IPS-18a (cell line): Measurements from ENCODE around the gene RPS6KB2.
A peak's percentile ranks its signal among the peaks of the same experiment; 100 is the strongest.

Experiments used
- H3K27ac ChIP-seq: one replicate; pipeline ENCODE4 v1.5.1; 2013; ENCODE audit warnings: low read length
- H3K27me3 ChIP-seq: one replicate; pipeline ENCODE4 v1.6.1; 2013; ENCODE audit warnings: mild to moderate bottlenecking, low read length; ENCODE audit not compliant: control insufficient read depth, insufficient read depth
- H3K36me3 ChIP-seq: one replicate; pipeline ENCODE4 v1.6.1; 2013; ENCODE audit warnings: low read depth, low read length; ENCODE audit not compliant: control insufficient read depth
- H3K4me1 ChIP-seq: one replicate; pipeline ENCODE4 v1.6.1; 2013; ENCODE audit warnings: low read depth, low read length; ENCODE audit not compliant: control insufficient read depth
- H3K4me3 ChIP-seq: one replicate; pipeline ENCODE4 v1.5.1; 2013; ENCODE audit warnings: low read length
- H3K9ac ChIP-seq: one replicate; pipeline ENCODE4 v1.6.1; 2013; ENCODE audit warnings: mild to moderate bottlenecking, low read length, moderate library complexity
- H3K9me3 ChIP-seq: one replicate; pipeline ENCODE4 v1.6.1; 2013; ENCODE audit warnings: low read depth, low read length; ENCODE audit not compliant: control insufficient read depth

Gene RPS6KB2

DNA sequence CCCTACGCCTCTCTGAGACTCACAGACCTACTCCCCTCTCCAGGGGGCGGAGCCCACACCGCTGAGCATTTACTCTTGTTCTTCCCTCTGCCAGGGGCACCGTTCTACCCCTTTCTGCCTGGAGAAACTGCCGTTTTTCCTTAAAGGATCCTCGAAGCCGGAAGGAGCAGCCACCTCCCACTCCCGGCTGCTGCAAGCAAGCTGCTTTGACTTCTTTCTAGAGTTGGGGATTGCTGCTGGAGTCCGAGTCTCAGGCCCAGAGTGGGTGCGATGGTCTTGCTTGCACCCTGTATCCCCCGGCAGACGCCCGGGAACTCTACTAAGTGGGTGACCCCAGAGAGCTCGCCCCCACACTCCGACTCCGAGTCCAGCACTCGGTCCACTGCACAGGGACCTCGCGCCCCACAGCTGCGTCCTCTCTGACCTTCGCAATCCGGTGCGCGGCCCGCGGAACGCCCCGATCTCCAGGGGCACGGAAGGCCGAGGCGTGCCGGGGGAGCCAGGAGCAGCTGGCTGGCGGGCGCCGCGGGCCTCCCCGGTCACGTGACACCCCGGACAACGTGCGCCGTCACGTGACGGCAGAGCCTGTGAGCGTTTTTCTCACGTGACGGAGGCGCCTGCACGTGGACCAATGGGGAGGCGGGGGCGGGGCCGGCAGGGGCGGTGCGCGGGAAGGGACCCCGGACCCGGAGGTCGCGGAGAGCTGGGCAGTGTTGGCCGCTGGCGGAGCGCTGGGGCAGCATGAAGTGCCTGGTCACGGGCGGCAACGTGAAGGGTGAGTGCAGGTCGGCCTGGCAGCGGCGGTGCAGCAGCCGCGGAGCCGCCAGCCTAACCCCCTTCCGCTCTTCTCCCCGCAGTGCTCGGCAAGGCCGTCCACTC lies 36.8 kb upstream of the RPS6KB2 start, which contains the start of gene RAD9A:
Gene RAD9A, plus strand, starts transcription at position 683 of the 879 bp plus-strand sequence. Its CDS starts 59 bp downstream, at position 742.
- Histone ChIP-seq H3K36me3 (peaks cover 3% of the 10 kb centered on the region), H3K27me3 (peaks cover 5% of the 10 kb centered on the region), H3K4me1 (no peaks in the 10 kb centered on the region), H3K27ac (no peak within 1 kb of the TSS), H3K9ac (peak within 1 kb of the TSS; percentile 62), H3K9me3 (no peaks in the 10 kb centered on the region), H3K4me3 (peak within 1 kb of the TSS; percentile 67)

DNA sequence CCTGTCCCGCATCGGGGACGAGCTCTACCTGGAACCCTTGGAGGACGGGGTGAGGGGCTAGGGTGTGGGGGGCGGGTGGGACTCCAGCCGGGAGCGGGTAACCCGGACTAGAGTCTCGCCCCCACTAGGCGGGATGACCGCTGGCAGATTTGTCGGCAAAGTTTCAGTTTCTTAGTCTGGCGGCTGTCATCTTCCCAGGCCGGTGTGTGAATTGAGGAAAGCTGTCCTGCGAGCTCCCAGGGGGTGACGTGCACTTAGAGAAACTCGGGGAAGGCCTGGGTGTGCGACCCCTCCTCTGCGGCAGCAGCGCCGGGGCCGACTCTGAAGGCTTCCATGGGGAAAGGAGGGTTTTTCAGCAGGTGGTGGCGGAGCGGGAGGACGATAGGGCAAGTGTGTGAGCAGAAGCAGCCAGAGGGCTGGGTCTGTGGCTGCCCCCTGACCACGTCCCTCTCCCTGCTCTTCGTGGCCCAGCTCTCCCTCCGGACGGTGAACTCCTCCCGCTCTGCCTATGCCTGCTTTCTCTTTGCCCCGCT lies 36.0 kb upstream of the RPS6KB2 start:
- Histone ChIP-seq H3K9ac (peak overlapping the region; percentile 62), H3K27me3 (peaks cover 5% of the 10 kb centered on the region), H3K4me1 (no peaks in the 10 kb centered on the region), H3K36me3 (peaks cover 3% of the 10 kb centered on the region), H3K9me3 (no peaks in the 10 kb centered on the region), H3K27ac (no peak overlapping the region), H3K4me3 (peak overlapping the region; percentile 67)

DNA sequence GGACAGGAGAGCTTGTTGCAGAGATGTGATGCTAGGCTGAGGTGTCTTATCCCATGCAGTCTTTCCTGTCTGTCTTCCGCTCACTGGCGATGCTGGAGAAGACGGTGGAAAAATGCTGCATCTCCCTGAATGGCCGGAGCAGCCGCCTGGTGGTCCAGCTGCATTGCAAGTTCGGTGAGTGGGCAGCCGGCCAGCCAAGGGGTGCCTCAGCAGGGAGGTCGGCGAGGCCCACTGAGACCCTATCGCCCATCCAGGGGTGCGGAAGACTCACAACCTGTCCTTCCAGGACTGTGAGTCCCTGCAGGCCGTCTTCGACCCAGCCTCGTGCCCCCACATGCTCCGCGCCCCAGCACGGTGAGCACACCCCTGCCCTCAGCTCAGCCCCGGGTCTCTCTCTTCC lies 34.9 kb upstream of the RPS6KB2 start:
- Histone ChIP-seq H3K9ac (no peak overlapping the region), H3K4me3 (no peak overlapping the region), H3K27me3 (peaks cover 5% of the 10 kb centered on the region), H3K36me3 (peaks cover 14% of the 10 kb centered on the region), H3K9me3 (no peaks in the 10 kb centered on the region), H3K4me1 (no peaks in the 10 kb centered on the region), H3K27ac (no peak overlapping the region)

DNA sequence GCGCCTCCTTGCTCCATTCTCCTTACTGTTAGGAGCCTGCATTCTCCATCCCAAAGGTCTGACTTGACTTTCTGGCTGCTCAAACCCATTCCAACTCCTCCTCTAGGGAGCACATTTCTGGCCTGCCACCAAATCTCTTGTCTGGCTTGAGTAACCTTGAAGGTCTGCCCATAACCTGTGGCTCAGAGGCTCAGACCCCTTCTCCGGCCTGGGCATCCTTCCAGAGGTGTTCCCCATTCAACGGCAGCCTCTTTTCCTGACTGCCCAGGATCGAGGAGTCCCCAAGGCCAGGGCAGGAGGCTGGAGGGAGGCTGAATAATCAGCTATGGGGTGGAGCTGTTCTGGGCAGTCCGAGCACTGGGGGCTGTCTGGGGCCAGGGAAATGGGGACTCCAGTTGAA lies 34.3 kb upstream of the RPS6KB2 start:
- no peak overlapping the region for H3K27ac ChIP-seq

DNA sequence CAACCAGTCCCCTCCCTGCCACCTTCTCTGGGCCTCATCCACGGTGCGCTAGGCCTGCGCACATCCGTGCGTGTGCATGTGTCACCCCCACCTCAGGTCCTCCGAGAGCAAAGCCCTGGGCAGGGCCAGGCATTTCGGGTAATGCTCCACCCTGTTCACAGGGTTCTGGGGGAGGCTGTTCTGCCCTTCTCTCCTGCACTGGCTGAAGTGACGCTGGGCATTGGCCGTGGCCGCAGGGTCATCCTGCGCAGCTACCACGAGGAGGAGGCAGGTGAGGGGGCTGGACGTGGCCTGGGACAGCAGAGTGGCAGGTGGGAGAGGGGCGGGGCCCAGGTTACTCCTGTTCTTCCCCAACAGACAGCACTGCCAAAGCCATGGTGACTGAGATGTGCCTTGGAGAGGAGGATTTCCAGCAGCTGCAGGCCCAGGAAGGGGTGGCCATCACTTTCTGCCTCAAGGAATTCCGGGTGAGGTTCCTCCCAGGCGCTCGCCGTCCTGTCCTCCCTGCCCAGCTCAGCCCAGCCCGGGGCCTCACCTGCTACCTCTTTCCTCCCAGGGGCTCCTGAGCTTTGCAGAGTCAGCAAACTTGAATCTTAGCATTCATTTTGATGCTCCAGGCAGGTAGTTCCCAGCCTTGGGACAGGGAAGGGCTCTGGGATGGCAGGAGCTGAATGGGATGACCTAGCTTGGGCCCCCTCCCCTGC lies 32.6 kb upstream of the RPS6KB2 start:
- peaks cover 5% of the 10 kb centered on the region for H3K27me3 ChIP-seq
- no peak overlapping the region for H3K4me3 ChIP-seq
- peaks cover 24% of the 10 kb centered on the region for H3K36me3 ChIP-seq
- H3K4me1 ChIP-seq = no peaks in the 10 kb centered on the region
- H3K9me3 ChIP-seq = no peaks in the 10 kb centered on the region
- H3K9ac ChIP-seq = no peak overlapping the region
- no peak overlapping the region for H3K27ac ChIP-seq

More for the DNA sequence above, 34.3 kb upstream of the RPS6KB2 start:
- Histone ChIP-seq H3K9ac (no peak overlapping the region), H3K4me3 (no peak overlapping the region), H3K4me1 (no peaks in the 10 kb centered on the region), H3K27me3 (peaks cover 5% of the 10 kb centered on the region), H3K9me3 (no peaks in the 10 kb centered on the region), H3K36me3 (peaks cover 19% of the 10 kb centered on the region)

DNA sequence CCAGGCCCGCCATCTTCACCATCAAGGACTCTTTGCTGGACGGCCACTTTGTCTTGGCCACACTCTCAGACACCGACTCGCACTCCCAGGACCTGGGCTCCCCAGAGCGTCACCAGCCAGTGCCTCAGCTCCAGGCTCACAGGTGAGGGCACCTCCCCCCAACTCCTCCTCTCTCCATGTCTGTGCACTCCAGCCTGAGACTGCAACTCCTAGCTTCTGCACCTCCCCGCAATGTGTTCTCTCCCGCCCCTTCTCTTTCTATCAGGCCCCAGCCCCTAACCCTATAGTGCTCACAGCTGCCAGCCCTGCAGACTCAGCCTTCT lies 32.1 kb upstream of the RPS6KB2 start:
- Histone ChIP-seq H3K4me1 (no peaks in the 10 kb centered on the region), H3K27ac (no peak overlapping the region), H3K27me3 (peaks cover 5% of the 10 kb centered on the region), H3K9me3 (no peaks in the 10 kb centered on the region), H3K4me3 (no peak overlapping the region), H3K9ac (no peak overlapping the region), H3K36me3 (peaks cover 24% of the 10 kb centered on the region)

DNA sequence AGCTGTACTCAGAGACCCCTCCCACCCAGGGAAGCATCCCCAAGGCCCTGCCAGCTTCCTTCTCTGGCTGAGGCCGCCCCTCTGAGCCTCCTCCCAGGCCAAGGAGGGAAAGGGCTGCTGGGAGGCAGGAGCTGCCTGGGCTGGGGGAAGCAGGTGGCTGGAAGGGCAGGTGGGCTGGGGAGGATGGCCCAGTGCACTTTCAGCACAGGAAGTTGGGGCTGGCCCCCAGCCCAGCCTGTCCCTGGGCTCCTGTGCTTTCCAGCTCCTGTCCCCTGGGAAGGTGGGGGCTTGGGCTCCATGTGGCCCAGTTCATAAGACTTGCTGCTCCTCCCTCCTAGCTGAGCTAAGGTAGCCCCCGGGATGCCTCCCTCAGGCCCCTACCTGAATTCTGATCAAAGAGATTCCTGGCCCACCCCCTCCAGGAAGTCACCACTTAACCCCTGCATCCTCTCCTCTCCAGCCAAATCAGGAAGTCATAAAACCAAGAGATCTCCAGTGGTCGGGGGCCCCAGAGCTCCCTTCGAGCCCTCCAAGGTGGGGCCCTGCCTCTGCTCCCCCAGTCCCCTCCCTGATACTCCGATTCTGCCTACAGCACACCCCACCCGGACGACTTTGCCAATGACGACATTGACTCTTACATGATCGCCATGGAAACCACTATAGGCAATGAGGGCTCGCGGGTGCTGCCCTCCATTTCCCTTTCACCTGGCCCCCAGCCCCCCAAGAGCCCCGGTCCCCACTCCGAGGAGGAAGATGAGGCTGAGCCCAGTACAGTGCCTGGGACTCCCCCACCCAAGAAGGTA lies 31.5 kb upstream of the RPS6KB2 start:
- Histone ChIP-seq H3K4me1 (no peaks in the 10 kb centered on the region), H3K9ac (no peak overlapping the region), H3K36me3 (peaks cover 24% of the 10 kb centered on the region), H3K27me3 (peaks cover 5% of the 10 kb centered on the region), H3K9me3 (no peaks in the 10 kb centered on the region), H3K4me3 (no peak overlapping the region), H3K27ac (no peak overlapping the region)

DNA sequence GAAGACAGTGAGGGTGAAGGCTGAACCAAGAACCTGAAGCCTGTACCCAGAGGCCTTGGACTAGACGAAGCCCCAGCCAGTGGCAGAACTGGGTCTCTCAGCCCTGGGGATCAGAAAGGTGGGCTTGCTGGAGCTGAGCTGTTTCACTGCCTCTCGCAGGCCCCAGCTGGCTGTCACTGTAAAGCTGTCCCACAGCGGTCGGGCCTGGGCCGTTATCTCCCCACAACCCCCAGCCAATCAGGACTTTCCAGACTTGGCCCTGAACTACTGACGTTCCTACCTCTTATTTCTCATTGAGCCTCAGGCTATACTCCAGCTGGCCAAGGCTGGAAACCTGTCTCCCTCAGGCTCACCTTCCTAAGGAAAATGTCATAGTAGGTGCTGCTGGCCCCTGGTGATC lies 30.8 kb upstream of the RPS6KB2 start:
- peaks cover 5% of the 10 kb centered on the region for H3K4me1 ChIP-seq
- no peak overlapping the region for H3K4me3 ChIP-seq
- peaks cover 24% of the 10 kb centered on the region for H3K36me3 ChIP-seq
- H3K27ac ChIP-seq = no peak overlapping the region
- no peaks in the 10 kb centered on the region for H3K9me3 ChIP-seq
- H3K27me3 ChIP-seq = peaks cover under 1% of the 10 kb centered on the region
- H3K9ac ChIP-seq = no peak overlapping the region

DNA sequence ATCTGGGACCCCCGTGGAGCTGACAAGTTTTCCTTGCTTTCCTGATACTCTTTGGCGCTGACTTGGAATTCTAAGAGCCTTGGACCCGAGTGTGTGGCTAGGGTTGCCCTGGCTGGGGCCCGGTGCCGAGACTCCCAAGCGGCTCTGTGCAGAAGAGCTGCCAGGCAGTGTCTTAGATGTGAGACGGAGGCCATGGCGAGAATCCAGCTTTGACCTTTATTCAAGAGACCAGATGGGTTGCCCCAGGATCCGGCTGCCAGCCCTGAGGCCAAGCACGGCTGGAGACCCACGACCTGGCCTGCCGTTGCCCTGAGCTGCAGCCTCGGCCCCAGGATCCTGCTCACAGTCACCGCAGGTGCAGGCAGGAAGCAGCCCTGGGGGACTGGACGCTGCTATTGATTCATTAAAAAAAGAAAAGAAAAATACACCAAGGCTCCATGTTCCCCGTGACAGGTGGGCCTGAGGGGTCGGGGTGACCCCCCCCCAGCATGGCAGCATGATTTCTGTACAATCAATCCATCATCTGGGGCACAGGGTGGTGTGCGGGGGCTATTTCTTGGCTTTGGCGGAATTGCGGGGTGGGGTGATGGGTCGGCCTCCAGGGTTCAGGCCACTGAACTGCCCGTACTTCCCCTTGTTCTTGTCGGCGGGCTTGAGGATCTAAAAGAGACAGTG lies 30.2 kb upstream of the RPS6KB2 start:
- Histone ChIP-seq H3K9me3 (no peaks in the 10 kb centered on the region), H3K9ac (no peak overlapping the region), H3K4me3 (no peak overlapping the region), H3K36me3 (peaks cover 24% of the 10 kb centered on the region), H3K27ac (no peak overlapping the region), H3K4me1 (peaks cover 5% of the 10 kb centered on the region), H3K27me3 (no peaks in the 10 kb centered on the region)

DNA sequence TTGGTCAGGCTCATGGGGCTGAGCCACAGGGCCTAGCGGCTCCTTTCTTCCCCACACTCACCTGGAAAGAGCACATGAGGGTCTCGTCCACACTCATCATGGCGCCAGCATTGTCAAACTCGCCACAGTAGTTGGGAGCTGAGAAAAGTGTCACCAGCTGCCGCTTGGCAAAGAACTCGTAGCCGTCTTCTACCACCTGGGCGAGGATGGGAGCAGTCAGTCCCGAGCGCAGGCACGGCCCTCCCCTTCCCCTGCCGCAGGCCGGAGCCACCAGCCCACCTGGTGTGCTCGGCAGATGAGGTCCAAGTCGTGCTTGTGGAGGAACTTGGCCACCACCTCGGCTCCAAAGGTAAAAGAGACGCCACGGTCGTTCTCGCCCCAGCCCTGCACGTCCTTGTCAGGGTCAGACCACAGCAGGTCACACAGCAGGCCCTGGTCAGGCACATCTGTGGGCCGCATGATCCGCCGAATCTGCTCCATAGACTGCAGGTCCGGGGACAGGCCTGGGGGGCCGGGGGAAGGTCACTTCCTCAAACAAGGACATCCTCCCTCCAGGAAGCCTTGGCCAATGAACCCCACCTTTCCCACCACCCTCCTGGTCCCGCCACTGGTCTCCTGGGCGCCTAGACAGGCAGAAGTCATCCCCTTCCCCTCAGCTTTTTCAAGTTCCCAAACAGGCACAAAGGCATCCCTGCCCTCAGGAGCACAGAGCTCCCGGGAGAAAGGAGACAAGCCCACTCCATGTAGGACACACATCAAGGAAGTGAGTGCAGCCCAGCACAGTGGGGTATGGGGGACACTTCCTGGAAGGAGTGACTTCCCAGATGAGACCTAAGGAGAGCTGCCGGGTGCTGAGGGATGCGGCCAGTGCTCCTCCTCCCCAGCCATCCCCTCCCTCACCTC lies 29.4 kb upstream of the RPS6KB2 start:
- Histone ChIP-seq H3K9ac (no peak overlapping the region), H3K27ac (no peak overlapping the region), H3K9me3 (no peaks in the 10 kb centered on the region), H3K36me3 (peaks cover 24% of the 10 kb centered on the region), H3K4me1 (peaks cover 5% of the 10 kb centered on the region), H3K27me3 (no peaks in the 10 kb centered on the region), H3K4me3 (no peak overlapping the region)
